ENCODE results near the gene ZNF746.
"Not testable (repeated sequence)": the region's sequence is repeated elsewhere in the genome, so short reads cannot be mapped to it uniquely, and the experiment has no call there.

Gene ZNF746

GRCh38 chr7:149500910-149501309 lies 3.3 kb upstream of the ZNF746 start:
- DNase-seq (ENCODE audit: low read depth), result no peak
- TF ChIP-seq CTCF (IDR thresholded peaks at IDR 0.05; ENCODE audit: insufficient read depth, low read depth, low read length, missing control alignments), result no peak
- H3K4me3 ChIP-seq (ENCODE audit: low read depth, low read length), result no peak overlapping the region

DNA sequence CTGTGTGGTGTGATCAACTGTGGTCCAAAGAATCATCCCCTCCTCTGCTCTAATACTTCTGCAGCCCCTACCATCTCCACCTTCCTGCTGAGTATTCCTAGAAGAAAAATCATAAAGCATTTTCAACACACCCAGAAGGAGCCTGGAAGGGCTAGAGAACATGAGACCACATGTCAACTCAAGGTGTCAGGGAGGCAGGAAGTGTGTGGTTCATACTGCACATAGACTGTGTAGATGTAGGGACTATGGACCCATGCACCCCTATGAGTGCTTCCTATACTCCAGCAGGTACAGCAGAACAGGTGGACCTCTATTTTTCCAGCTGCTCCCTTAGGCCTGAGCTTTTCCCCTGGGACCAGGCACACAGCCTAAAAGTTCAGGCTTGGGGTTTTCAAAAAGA lies 2.6 kb upstream of the ZNF746 start:
- no peak for DNase-seq (ENCODE audit: low read depth)
- TF ChIP-seq CTCF (IDR thresholded peaks at IDR 0.05; ENCODE audit: insufficient read depth, low read depth, low read length, missing control alignments), result no peak

DNA sequence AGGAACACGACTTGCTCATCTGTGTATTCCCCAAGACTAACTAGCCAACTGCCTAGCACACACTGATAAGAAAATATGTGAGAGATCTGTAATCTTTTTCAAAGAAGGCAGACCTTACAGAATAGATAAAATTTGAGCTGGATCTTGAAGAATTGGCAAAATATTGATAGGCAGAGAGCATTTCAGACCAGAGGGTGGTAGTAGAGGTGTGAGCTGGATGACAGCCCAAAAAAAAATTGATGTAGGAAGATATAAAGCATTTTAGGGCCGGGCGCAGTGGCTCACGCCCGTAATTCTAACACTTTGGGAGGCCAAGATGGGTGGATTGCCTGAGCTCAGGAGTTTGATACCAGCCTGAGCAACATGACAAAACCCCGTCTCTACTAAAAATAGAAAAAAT lies 1.2 kb upstream of the ZNF746 start:
- no peak for DNase-seq (ENCODE audit: low read depth)
- TF ChIP-seq CTCF (IDR thresholded peaks at IDR 0.05; ENCODE audit: insufficient read depth, low read depth, low read length, missing control alignments), result no peak
- H3K4me3 ChIP-seq (ENCODE audit: low read depth, low read length), result no peak overlapping the region

More for the DNA sequence above, 2.6 kb upstream of the ZNF746 start:
- no peak overlapping the region for H3K4me3 ChIP-seq (ENCODE audit: low read depth, low read length)

- H3K4me3 ChIP-seq (ENCODE audit: low read depth, low read length), result peak overlapping the region; percentile 81
- no peak for TF ChIP-seq CTCF (IDR thresholded peaks at IDR 0.05; ENCODE audit: insufficient read depth, low read depth, low read length, missing control alignments)
- DNase-seq (ENCODE audit: low read depth), result peak; percentile 58
Observed at GRCh38 chr7:149496642-149497391, 792 bp downstream of the ZNF746 start.

DNA sequence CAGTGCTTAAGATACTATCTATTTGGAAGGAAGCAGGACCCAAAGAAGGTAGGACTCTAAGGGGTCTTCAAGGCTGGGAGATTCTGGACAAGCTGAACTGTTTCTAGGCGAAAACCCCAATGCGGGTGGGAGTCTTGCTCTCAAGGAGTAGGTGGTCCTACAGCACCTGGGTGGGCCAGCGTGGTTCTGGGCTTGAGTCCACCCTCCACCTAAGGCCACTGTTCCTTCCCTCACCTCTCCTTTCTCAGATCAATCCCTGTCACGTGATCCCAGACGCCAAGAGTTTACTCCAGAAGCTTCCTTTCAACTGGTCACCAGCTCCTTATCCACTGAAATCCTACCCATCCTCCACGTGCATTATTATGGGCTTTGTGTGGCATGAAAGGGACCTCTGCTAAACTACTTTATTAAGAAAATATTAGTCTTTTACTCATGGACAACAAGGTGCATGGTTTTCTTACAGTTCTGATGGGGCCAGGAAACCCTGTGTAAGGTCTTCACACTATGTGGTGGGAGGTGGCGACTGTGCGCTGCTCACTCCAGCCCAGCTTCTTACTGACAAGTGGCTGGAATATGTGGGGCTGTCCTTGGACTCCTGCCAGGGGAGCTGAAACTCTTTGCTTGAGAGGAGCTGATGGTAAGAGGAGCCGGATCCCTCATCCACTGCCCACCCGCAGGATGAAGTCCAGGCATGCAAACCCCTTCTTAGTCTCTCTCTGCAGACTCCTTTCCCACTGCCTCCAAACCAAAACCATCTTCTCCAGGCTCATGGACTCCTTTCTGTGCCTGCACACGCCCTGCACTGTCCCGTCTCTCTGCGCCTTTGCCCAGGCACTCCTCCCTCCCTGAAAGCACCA lies 1.6 kb downstream of the ZNF746 start:
- peak overlapping the region; percentile 81 for H3K4me3 ChIP-seq (ENCODE audit: low read depth, low read length)
- peak; percentile 25 for DNase-seq (ENCODE audit: low read depth)
- TF ChIP-seq CTCF (IDR thresholded peaks at IDR 0.05; ENCODE audit: insufficient read depth, low read depth, low read length, missing control alignments), result no peak

DNA sequence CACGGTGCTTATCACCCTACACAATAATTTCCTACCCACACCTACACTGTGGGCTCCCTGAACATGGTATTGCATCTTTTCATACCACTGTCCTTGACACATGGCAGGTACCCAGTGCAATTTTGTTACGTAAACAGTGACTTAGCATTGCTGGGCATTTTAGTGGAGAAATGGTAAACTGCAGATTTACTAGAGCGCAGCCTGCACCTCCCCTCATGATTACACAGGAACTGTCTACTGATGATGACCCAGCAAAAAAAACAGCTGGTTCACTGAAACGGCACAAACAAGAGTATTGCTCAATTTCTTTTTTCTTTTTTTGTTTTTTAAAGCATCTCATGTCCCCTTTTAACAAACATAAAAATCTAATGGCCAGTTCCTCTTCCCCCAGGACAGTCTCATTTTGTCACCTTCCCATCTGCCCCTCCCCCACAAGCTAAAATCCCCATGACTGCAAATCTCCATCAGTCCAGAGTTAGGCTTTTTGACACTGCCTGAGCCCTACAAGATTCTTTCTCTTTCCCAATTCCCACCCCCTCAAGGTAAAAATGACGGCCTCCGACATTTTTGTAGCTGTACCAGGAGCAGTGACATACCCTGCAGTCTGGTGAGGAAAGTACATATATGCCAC lies 2.8 kb downstream of the ZNF746 start:
- DNase-seq (ENCODE audit: low read depth), result no peak
- no peak overlapping the region for H3K4me3 ChIP-seq (ENCODE audit: low read depth, low read length)
- no peak for TF ChIP-seq CTCF (IDR thresholded peaks at IDR 0.05; ENCODE audit: insufficient read depth, low read depth, low read length, missing control alignments)

GRCh38 chr7:149493975-149494374 lies 3.6 kb downstream of the ZNF746 start:
- not testable (repeated sequence) for DNase-seq (ENCODE audit: low read depth); H3K4me3 ChIP-seq (ENCODE audit: low read depth, low read length)
